GM20000 (cell line): ENCODE data around the gene APBA3.

Experiments used
- DNase-seq: peaks from one replicate; pipeline ENCODE4 v3.0.0; 2012; ENCODE audit warnings: low spot score
- CTCF ChIP-seq: IDR thresholded peaks from 2 replicates; pipeline ENCODE4 v1.5.1; 2012; ENCODE audit warnings: mild to moderate bottlenecking, control low read depth; ENCODE audit errors: extremely low read depth, missing control alignments

The APBA3 gene

GRCh38 chr19:3781603-3782002 lies 20.1 kb upstream of the APBA3 start:
- no peak for DNase-seq
- TF ChIP-seq CTCF = no peak

GRCh38 chr19:3780786-3781304 lies 19.4 kb upstream of the APBA3 start:
- no peak for TF ChIP-seq CTCF
- DNase-seq = no peak

- DNase-seq = no peak
- TF ChIP-seq CTCF = no peak
Observed at GRCh38 chr19:3778899-3779723, 17.6 kb upstream of the APBA3 start.

- no peak for TF ChIP-seq CTCF
- no peak for DNase-seq
Observed at GRCh38 chr19:3778104-3778867, 16.8 kb upstream of the APBA3 start.

- DNase-seq = no peak
- TF ChIP-seq CTCF = no peak
Observed at GRCh38 chr19:3776479-3777040, 15.1 kb upstream of the APBA3 start.

GRCh38 chr19:3775831-3776230 lies 14.3 kb upstream of the APBA3 start:
- TF ChIP-seq CTCF = no peak
- DNase-seq = no peak

GRCh38 chr19:3775374-3775711 lies 13.9 kb upstream of the APBA3 start:
- TF ChIP-seq CTCF = no peak
- DNase-seq = no peak
